GM13977 (cell line): ENCODE results near the gene LEMD2.

Experiments used
- DNase-seq: peaks from one replicate; pipeline ENCODE4 v3.0.0; 2012; ENCODE audit warnings: low spot score
- CTCF ChIP-seq: IDR thresholded peaks from 2 replicates; pipeline ENCODE4 v1.5.1; 2012; ENCODE audit warnings: mild to moderate bottlenecking, control low read depth; ENCODE audit not compliant: insufficient read depth; ENCODE audit errors: extremely low read depth, missing control alignments
- in situ Hi-C: fragments of 300-500 bp; cut with MboI; formaldehyde crosslinking; loops from one replicate; pipeline ENCODE4 v1.12.0; 2022; ENCODE audit warnings: low sequenced_read_pairs, low pct_unique_long_range_greater_than_20kb, mixed read lengths, inconsistent platforms; ENCODE audit not compliant: unreplicated experiment

The LEMD2 gene

DNA sequence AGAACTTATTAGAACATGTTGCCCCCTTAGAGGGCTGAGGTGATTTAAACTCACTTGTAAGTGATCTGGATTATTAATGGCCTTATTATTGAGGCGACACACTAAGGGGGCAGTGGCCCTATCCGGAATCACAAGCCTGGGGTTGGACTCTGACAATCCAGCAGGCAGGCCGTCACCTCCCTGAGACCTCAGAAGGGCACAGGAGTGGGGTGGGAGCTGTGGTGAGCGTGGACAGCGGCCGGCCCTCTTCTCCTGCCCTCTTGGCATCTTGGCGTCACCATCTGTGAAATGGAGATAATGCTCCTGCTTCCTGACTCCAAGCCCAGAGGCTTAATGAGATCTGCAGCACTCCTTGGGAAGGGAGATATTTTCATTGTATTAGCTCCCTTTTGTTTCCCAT, 61.8 kb downstream of the LEMD2 start:
- no peak for TF ChIP-seq CTCF
- in situ Hi-C loops, result no loop called here
- no peak for DNase-seq

DNA sequence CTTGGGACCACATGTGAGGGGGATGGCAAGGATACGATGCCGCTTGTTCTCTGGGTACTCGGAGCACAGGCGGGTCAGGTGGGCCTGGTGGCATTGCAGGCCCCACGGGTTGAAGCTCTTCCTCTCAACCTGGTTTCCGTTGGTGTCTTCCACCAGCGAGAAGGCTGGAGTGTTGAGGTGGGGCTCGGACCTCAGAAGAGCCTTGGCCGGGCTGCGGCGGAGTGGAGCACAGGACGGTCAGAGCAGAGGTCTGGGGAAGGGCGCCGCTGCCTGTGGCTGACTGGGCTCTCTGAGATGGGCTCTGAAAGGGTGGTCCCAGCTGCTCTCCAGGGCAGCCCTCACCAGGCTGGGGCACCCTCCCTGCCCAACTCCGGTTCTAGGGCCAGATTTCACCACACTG, 62.2 kb downstream of the LEMD2 start:
- TF ChIP-seq CTCF, result no peak
- no peak for DNase-seq
- in situ Hi-C loops, result no loop called here

GRCh38 chr6:33725891-33726673, 62.8 kb downstream of the LEMD2 start:
- no peak for DNase-seq
- in situ Hi-C loops, result no loop called here
- TF ChIP-seq CTCF, result no peak

DNA sequence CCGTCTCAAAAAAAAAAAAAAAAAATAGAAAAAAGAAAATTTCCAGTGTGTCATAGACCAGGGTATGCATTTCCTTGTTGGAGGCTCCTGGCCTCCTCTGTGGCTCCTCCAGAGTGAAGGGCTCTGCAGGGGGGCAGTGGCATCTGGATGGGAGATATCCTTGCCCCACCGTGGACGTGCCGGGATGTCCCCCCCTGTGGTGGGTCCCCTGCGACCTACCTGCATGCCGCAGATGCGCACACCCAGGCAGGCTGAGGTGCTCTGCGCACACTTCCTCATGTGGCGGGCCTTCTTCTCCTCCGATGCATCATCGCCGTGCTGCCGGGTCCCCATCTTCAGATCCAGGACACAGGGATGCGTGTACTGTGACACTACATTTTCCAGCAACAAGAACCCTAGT, 63.7 kb downstream of the LEMD2 start:
- DNase-seq, result no peak
- in situ Hi-C loops, result no loop called here
- TF ChIP-seq CTCF, result no peak

- no peak for TF ChIP-seq CTCF
- in situ Hi-C loops, result no loop called here
- no peak for DNase-seq
These were observed 64.6 kb downstream of the LEMD2 start for GRCh38 chr6:33724102-33725023.

- in situ Hi-C loops, result no loop called here
- DNase-seq, result no peak
- no peak for TF ChIP-seq CTCF
These were observed 65.4 kb downstream of the LEMD2 start for GRCh38 chr6:33723371-33724085.
